ENCODE measurements around the gene CORO7. TPM values are rescaled to one million over a fixed set of nuclear protein-coding genes. Genes with fewer than 3 reads are reported as not detected.
A peak's percentile ranks its signal among the peaks of the same experiment; 100 is the strongest.

The CORO7 gene
- total and polyA plus RNA-seq, 9 of the 15 experiments (the other 6 are each of a cell fraction or from before 2014, with no cell fraction given): 0.45 to 77.2 (median 18.7) TPM

DNA sequence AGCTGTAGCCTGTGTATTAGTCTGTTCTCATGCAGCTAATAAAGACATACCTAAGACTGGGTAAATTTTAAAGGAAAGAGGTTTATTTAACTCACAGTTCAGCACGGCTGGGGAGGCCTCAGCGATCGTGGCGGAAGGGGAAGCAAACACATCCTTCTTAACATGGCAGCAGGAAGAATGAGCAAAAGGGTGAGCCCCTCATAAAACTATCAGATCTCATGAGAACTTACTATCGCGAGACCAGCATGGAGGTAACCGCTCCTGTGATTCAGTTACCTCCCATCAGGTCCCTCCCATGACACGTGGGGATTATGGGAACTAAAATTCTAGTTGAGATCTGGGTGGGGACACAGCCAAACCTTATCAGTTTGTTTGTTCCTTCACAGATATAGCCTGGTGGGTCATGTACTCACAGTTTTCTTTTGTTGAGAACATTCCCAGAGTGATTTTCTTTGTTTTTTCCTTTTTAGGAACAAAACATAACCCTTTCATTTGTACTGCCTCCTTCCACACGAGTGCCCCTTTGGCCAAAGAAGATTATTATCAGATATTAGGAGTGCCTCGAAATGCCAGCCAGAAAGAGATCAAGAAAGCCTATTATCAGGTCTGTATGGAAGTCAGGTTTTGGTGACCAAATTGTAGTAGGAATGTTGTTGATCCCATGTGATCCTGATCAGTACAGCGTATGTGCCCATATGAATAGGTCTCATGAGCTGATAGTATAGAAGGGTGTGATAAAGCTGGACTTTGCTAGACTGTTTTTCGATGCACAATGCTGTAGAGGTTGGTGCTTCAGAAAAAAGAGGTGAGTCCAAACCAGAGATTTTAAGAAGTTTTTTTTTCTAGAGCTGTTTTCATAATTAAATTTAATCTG, 17.8 kb upstream of the CORO7 start (continued):
- TF ChIP-seq, protein P1, sequence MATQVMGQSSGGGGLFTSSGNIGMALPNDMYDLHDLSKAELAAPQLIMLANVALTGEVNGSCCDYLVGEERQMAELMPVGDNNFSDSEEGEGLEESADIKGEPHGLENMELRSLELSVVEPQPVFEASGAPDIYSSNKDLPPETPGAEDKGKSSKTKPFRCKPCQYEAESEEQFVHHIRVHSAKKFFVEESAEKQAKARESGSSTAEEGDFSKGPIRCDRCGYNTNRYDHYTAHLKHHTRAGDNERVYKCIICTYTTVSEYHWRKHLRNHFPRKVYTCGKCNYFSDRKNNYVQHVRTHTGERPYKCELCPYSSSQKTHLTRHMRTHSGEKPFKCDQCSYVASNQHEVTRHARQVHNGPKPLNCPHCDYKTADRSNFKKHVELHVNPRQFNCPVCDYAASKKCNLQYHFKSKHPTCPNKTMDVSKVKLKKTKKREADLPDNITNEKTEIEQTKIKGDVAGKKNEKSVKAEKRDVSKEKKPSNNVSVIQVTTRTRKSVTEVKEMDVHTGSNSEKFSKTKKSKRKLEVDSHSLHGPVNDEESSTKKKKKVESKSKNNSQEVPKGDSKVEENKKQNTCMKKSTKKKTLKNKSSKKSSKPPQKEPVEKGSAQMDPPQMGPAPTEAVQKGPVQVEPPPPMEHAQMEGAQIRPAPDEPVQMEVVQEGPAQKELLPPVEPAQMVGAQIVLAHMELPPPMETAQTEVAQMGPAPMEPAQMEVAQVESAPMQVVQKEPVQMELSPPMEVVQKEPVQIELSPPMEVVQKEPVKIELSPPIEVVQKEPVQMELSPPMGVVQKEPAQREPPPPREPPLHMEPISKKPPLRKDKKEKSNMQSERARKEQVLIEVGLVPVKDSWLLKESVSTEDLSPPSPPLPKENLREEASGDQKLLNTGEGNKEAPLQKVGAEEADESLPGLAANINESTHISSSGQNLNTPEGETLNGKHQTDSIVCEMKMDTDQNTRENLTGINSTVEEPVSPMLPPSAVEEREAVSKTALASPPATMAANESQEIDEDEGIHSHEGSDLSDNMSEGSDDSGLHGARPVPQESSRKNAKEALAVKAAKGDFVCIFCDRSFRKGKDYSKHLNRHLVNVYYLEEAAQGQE (IDR thresholded peaks at IDR 0.05; ENCODE audit: borderline replicate concordance): no peak; the same call in 1 of the 2 replicates
- TF ChIP-seq, protein P1 (CRISPR knock-in tag; IDR thresholded peaks at IDR 0.05; ENCODE audit: low read depth): no peak
- TF ChIP-seq RNF2 (IDR thresholded peaks at IDR 0.05): peak; percentile 19; the same call in 1 of the 2 replicates
- peak; percentile 97 for TF ChIP-seq CHD2 (IDR thresholded peaks at IDR 0.05; ENCODE audit: low read depth, low read length)
- TF ChIP-seq ZNF174 (CRISPR knock-in tag; IDR thresholded peaks at IDR 0.05): no peak
- TF ChIP-seq KAT2B (IDR thresholded peaks at IDR 0.05; ENCODE audit: low read depth, low read length): no peak
- no peak for TF ChIP-seq FOXJ3 (CRISPR knock-in tag; IDR thresholded peaks at IDR 0.05)
- TF ChIP-seq TEAD4 (IDR thresholded peaks at IDR 0.05; ENCODE audit: low read length): no peak
- no peak for TF ChIP-seq TEAD4 (CRISPR knock-in tag; IDR thresholded peaks at IDR 0.05; ENCODE audit: borderline replicate concordance)
- TF ChIP-seq YY1 (IDR thresholded peaks at IDR 0.05; ENCODE audit: borderline replicate concordance in 1 of 3, control insufficient read depth in 1 of 3, extremely low read depth in 1 of 3, insufficient read depth in 3 of 3, insufficient read length in 1 of 3, insufficient replicate concordance in 2 of 3, low read depth in 1 of 3, low read length in 2 of 3): peak in 2 of 3 experiments; percentile 24 to 78
- TF ChIP-seq RAD51 (IDR thresholded peaks at IDR 0.05; ENCODE audit: borderline replicate concordance, low read depth): peak; percentile 63; the same call in 1 of the 2 replicates
- TF ChIP-seq, protein P2, sequence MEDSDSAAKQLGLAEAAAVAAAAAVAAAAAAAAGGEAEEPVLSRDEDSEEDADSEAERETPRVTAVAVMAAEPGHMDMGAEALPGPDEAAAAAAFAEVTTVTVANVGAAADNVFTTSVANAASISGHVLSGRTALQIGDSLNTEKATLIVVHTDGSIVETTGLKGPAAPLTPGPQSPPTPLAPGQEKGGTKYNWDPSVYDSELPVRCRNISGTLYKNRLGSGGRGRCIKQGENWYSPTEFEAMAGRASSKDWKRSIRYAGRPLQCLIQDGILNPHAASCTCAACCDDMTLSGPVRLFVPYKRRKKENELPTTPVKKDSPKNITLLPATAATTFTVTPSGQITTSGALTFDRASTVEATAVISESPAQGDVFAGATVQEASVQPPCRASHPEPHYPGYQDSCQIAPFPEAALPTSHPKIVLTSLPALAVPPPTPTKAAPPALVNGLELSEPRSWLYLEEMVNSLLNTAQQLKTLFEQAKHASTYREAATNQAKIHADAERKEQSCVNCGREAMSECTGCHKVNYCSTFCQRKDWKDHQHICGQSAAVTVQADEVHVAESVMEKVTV (CRISPR knock-in tag; IDR thresholded peaks at IDR 0.05): no peak
- TF ChIP-seq LARP7 (IDR thresholded peaks at IDR 0.05): no peak
- no peak for TF ChIP-seq HMG20B (CRISPR knock-in tag; IDR thresholded peaks at IDR 0.05)
- TF ChIP-seq CHCHD3 (CRISPR knock-in tag; IDR thresholded peaks at IDR 0.05): no peak
- TF ChIP-seq, protein P3, sequence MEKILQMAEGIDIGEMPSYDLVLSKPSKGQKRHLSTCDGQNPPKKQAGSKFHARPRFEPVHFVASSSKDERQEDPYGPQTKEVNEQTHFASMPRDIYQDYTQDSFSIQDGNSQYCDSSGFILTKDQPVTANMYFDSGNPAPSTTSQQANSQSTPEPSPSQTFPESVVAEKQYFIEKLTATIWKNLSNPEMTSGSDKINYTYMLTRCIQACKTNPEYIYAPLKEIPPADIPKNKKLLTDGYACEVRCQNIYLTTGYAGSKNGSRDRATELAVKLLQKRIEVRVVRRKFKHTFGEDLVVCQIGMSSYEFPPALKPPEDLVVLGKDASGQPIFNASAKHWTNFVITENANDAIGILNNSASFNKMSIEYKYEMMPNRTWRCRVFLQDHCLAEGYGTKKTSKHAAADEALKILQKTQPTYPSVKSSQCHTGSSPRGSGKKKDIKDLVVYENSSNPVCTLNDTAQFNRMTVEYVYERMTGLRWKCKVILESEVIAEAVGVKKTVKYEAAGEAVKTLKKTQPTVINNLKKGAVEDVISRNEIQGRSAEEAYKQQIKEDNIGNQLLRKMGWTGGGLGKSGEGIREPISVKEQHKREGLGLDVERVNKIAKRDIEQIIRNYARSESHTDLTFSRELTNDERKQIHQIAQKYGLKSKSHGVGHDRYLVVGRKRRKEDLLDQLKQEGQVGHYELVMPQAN (IDR thresholded peaks at IDR 0.05; ENCODE audit: borderline replicate concordance): peak; percentile 23; the same call in 1 of the 2 replicates

All from K562 (cell line).